8988T (cell line): Measurements from ENCODE around the gene GOLGA5.
"Not testable (repeated sequence)": the region's sequence is repeated elsewhere in the genome, so short reads cannot be mapped to it uniquely, and the experiment has no call there.

Experiments used
- DNase-seq: peaks from one replicate; pipeline ENCODE4 v3.0.0; 2011

Gene GOLGA5

GRCh38 chr14:92793709-92794546 lies at the start of gene GOLGA5:
Gene GOLGA5 (plus strand): TSS chr14:92794305. CDS start chr14:92797438, 3,133 bp downstream.
- peak; percentile 58 for DNase-seq

GRCh38 chr14:92747701-92748258 lies 46.3 kb upstream of the GOLGA5 start:
- DNase-seq, result no peak

- DNase-seq, result peak; percentile 86
These were observed 45.7 kb upstream of the GOLGA5 start, which contains the start of gene LGMN for GRCh38 chr14:92748259-92749016. Gene LGMN (minus strand): TSS chr14:92748627. CDS start chr14:92732786, 15,841 bp downstream.

- DNase-seq, result not testable (repeated sequence)
These were observed 43.8 kb upstream of the GOLGA5 start for GRCh38 chr14:92750222-92750728.

GRCh38 chr14:92750994-92751400 lies 43.1 kb upstream of the GOLGA5 start:
- no peak for DNase-seq

GRCh38 chr14:92751819-92752218 lies 42.3 kb upstream of the GOLGA5 start:
- DNase-seq, result no peak

- no peak for DNase-seq
These were observed 40.9 kb upstream of the GOLGA5 start for GRCh38 chr14:92753250-92753649.

GRCh38 chr14:92754966-92755365 lies 39.1 kb upstream of the GOLGA5 start:
- no peak for DNase-seq

- DNase-seq, result no peak
These were observed 38.6 kb upstream of the GOLGA5 start for GRCh38 chr14:92755495-92755894.

- no peak for DNase-seq
These were observed 37.7 kb upstream of the GOLGA5 start for GRCh38 chr14:92756446-92756845.

GRCh38 chr14:92759300-92759678 lies 34.8 kb upstream of the GOLGA5 start:
- DNase-seq, result no peak

GRCh38 chr14:92759679-92760523 lies 34.2 kb upstream of the GOLGA5 start:
- no peak for DNase-seq

GRCh38 chr14:92760524-92760805 lies 33.6 kb upstream of the GOLGA5 start:
- no peak for DNase-seq

- DNase-seq, result not testable (repeated sequence)
These were observed 30.2 kb upstream of the GOLGA5 start for GRCh38 chr14:92763666-92764631.

GRCh38 chr14:92768236-92768635 lies 25.9 kb upstream of the GOLGA5 start:
- DNase-seq, result not testable (repeated sequence)

- no peak for DNase-seq
These were observed 25.3 kb upstream of the GOLGA5 start for GRCh38 chr14:92768795-92769194.

GRCh38 chr14:92770484-92770883 lies 23.6 kb upstream of the GOLGA5 start:
- DNase-seq, result no peak

GRCh38 chr14:92774572-92774971 lies 19.5 kb upstream of the GOLGA5 start:
- no peak for DNase-seq

GRCh38 chr14:92775292-92775691 lies 18.8 kb upstream of the GOLGA5 start:
- DNase-seq, result not testable (repeated sequence)

- DNase-seq, result not testable (repeated sequence)
These were observed 15.1 kb upstream of the GOLGA5 start for GRCh38 chr14:92778868-92779565.
